ENCODE measurements around the gene MARVELD3. TPM values are rescaled to one million over a fixed set of nuclear protein-coding genes. Genes with fewer than 3 reads are reported as not detected.

The MARVELD3 gene
- total and polyA plus RNA-seq, 2 experiments from 2014 or later: 37.7 to 52.7 TPM

- WGBS (ENCODE audit: low lambda C conversion rate, missing lambda C conversion rate): 95% methylated on average over 2 of the region's 2 CpGs
- H3K27me3 ChIP-seq: no peaks in the 10 kb centered on the region
- no peaks in the 10 kb centered on the region for H3K36me3 ChIP-seq (replicated peaks; ENCODE audit: insufficient read depth, low read depth)
- H2AFZ ChIP-seq: no peak overlapping the region
- no peaks in the 10 kb centered on the region for H3K9me3 ChIP-seq (ENCODE audit: low read depth)
- no peaks in the 10 kb centered on the region for H3K79me2 ChIP-seq
- no peaks in the 10 kb centered on the region for H3K9me2 ChIP-seq (replicated peaks; ENCODE audit: insufficient read depth)
- DNase-seq (ENCODE audit: low spot score): no peak
- TF ChIP-seq CTCF (IDR thresholded peaks at IDR 0.05; ENCODE audit: poor library complexity) (no peak), EZH2phosphoT487 (IDR thresholded peaks at IDR 0.05; ENCODE audit: low read depth, severe bottlenecking, unreplicated experiment) (no peak), EZH2 (IDR thresholded peaks at IDR 0.05; ENCODE audit: borderline replicate concordance) (no peak)
- no peak overlapping the region for H3K27ac ChIP-seq
- H3K4me3 ChIP-seq: no peak overlapping the region
- H3K4me2 ChIP-seq: no peak overlapping the region
- H4K20me1 ChIP-seq (ENCODE audit: insufficient read depth, poor library complexity, severe bottlenecking): no peaks in the 10 kb centered on the region
- H3K4me1 ChIP-seq (ENCODE audit: insufficient read depth): no peaks in the 10 kb centered on the region
These were observed 22.2 kb downstream of the MARVELD3 start for GRCh38 chr16:71648162-71648561.

GRCh38 chr16:71648921-71649320 is 22.9 kb downstream of the MARVELD3 start:
- H3K27me3 ChIP-seq: no peaks in the 10 kb centered on the region
- no peaks in the 10 kb centered on the region for H4K20me1 ChIP-seq (ENCODE audit: insufficient read depth, poor library complexity, severe bottlenecking)
- H3K4me2 ChIP-seq: no peak overlapping the region
- no peaks in the 10 kb centered on the region for H3K36me3 ChIP-seq (replicated peaks; ENCODE audit: insufficient read depth, low read depth)
- H2AFZ ChIP-seq: no peak overlapping the region
- H3K9me3 ChIP-seq (ENCODE audit: low read depth): no peaks in the 10 kb centered on the region
- 96% methylated on average over 6 of the region's 6 CpGs for WGBS (ENCODE audit: low lambda C conversion rate, missing lambda C conversion rate)
- TF ChIP-seq CTCF (IDR thresholded peaks at IDR 0.05; ENCODE audit: poor library complexity) (peak; percentile 23), EZH2 (IDR thresholded peaks at IDR 0.05; ENCODE audit: borderline replicate concordance) (no peak), EZH2phosphoT487 (IDR thresholded peaks at IDR 0.05; ENCODE audit: low read depth, severe bottlenecking, unreplicated experiment) (no peak)
- H3K4me1 ChIP-seq (ENCODE audit: insufficient read depth): no peaks in the 10 kb centered on the region
- H3K27ac ChIP-seq: no peak overlapping the region
- no peaks in the 10 kb centered on the region for H3K79me2 ChIP-seq
- H3K4me3 ChIP-seq: no peak overlapping the region
- H3K9me2 ChIP-seq (replicated peaks; ENCODE audit: insufficient read depth): no peaks in the 10 kb centered on the region
- DNase-seq (ENCODE audit: low spot score): no peak

GRCh38 chr16:71649704-71650103 is 23.7 kb downstream of the MARVELD3 start:
- no peaks in the 10 kb centered on the region for H4K20me1 ChIP-seq (ENCODE audit: insufficient read depth, poor library complexity, severe bottlenecking)
- WGBS (ENCODE audit: low lambda C conversion rate, missing lambda C conversion rate): 95% methylated on average over 7 of the region's 7 CpGs

More at GRCh38 chr16:71649704-71650103, 23.7 kb downstream of the MARVELD3 start:
- H3K4me3 ChIP-seq: no peak overlapping the region
- H3K9me3 ChIP-seq (ENCODE audit: low read depth): no peaks in the 10 kb centered on the region
- no peaks in the 10 kb centered on the region for H3K36me3 ChIP-seq (replicated peaks; ENCODE audit: insufficient read depth, low read depth)
- no peak overlapping the region for H3K4me2 ChIP-seq
- no peak overlapping the region for H3K27ac ChIP-seq
- no peaks in the 10 kb centered on the region for H3K27me3 ChIP-seq
- no peaks in the 10 kb centered on the region for H3K4me1 ChIP-seq (ENCODE audit: insufficient read depth)
- H3K9me2 ChIP-seq (replicated peaks; ENCODE audit: insufficient read depth): no peaks in the 10 kb centered on the region
- no peak overlapping the region for H2AFZ ChIP-seq
- TF ChIP-seq EZH2 (IDR thresholded peaks at IDR 0.05; ENCODE audit: borderline replicate concordance): no peak
- TF ChIP-seq EZH2phosphoT487 (IDR thresholded peaks at IDR 0.05; ENCODE audit: low read depth, severe bottlenecking, unreplicated experiment): no peak
- TF ChIP-seq CTCF (IDR thresholded peaks at IDR 0.05; ENCODE audit: poor library complexity): no peak
- DNase-seq (ENCODE audit: low spot score): no peak
- no peaks in the 10 kb centered on the region for H3K79me2 ChIP-seq
